Measurements from ENCODE around the gene ZNF208.
"Not testable (repeated sequence)": the region's sequence is repeated elsewhere in the genome, so short reads cannot be mapped to it uniquely, and the experiment has no call there.

ZNF208 gene

DNA sequence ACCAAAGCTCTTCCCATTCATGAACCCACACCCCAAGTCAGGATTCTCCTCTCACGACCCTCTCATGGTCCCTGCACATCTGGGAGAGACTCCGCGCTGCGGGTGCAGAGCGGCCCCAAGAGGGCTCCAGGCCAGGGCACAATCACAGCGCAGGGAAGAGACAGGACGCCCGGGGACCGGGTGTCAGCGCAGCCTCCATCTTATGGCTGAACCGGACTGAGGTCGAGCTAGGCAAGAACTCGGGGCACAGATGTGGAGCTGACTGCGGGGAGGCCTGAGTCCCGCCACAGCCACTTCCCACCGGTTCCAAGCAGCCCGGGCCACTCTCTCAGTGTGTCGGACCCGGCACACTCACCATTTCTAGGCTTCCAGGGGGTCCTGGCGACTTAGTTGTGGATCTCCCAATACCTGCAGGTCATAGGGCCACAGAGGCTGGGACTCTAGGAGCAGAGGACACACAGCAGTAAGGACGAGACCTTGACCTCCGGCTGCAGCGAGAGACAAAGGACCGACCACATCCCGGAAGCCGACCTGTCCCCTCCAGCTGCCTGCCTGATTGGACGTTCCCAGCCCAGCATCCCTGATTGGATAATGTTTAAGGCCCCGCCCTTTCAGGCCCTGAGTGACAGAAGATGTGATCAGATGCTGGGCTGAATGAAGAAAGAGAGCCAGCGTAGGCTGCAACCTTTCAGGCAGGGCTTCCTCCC lies at the start of gene ZNF208:
Gene ZNF208 (minus strand): TSS at position 507 of the 707 bp plus-strand sequence. CDS start 149 bp downstream, at position 358.
- not testable (repeated sequence) for DNase-seq (ENCODE audit: low spot score)

DNA sequence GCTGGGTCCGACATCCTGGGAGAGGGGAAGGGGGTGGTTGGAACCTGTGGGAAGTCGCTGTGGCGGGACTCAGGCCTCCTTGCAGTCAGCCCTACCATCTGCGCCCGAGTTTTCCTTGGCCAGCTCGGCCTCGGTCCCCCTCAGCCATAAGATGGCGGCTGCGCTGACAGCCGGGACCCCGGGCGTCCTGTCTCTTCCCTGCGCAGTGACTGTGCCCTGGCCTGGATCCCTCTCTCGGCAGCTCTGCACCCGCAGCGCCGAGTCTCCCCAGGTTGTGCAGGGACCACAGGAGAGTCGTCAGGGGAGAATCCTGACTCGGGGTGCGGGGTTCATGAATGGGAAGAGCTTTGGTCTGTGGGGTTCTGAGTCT lies 41.9 kb upstream of the ZNF208 start:
- DNase-seq (ENCODE audit: low spot score) = no peak

DNA sequence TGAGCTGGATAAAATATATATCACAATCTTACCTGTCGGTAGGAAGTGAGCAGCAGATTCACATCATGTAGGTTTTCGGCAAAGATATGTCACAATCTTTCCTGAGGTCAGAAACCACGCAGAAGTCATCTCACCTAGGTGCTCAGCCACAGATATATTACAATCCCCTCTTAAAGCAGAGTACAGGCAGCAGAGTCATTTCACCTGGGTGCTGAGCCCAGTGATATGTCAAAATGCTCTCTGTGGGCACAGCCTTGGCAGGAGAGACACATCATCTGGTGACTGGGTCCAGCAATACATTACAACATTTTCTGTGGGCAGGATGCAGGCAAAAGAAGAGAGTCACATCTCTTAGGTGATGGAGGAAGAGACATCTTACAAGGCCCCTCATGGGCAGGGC lies 30.4 kb upstream of the ZNF208 start:
- not testable (repeated sequence) for DNase-seq (ENCODE audit: low spot score)

DNA sequence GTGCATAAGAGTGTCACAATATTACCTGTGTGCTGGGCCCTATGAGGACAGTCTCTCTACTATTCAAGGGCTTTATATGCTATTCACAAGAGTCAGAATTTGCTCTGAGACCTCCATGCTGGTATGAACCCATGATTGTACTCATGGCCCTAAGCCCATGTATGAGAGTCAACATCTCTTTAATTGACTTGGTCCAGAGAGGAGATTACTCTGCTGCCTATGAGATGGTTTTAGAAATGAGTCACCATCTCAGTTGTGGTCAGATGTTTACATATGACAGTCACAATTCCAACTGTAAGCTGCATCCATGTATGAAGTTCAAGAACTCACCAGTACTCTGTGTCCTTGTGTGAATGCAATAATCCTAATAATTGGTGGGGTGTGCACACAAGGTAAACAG lies 19.9 kb upstream of the ZNF208 start:
- no peak for DNase-seq (ENCODE audit: low spot score)

DNA sequence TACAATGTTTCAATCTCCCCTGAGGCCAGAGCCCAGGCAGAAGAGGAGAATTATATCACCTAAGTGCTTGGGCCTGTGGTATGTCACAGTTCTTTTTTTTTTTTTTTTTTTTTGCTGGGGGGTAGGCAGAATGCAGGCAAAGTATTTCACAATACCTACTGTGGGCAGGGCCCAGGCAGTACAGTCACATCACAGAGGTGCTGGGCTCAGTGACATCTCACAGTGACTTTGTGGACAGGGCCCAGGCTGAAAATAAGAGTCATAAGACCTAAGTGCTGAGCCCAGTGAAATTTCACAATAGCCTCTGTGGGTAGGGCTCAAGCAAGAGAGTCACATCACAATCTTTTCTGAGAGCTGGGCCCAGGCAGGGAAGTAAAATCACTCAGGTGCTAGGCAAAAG lies 15.9 kb upstream of the ZNF208 start:
- DNase-seq (ENCODE audit: low spot score) = no peak

DNA sequence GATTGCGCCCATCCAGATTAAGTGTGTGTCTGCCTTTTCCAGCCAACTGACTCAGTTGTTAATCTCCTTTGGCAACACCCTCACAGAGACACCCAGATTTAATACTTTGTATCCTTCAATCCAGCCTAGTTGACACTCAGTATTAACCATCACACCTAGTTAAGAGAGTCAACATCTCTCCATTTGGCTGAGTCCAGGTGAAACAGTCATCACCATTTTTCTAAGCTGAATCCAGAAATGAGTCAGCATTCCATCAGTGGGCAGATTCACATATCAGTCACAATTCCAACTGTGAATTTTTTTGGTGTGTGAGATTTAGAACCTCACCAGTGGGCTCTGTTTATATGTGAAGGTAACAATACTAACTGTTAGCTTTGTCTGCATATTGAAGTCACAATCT lies 14.8 kb upstream of the ZNF208 start:
- DNase-seq (ENCODE audit: low spot score) = not testable (repeated sequence)

DNA sequence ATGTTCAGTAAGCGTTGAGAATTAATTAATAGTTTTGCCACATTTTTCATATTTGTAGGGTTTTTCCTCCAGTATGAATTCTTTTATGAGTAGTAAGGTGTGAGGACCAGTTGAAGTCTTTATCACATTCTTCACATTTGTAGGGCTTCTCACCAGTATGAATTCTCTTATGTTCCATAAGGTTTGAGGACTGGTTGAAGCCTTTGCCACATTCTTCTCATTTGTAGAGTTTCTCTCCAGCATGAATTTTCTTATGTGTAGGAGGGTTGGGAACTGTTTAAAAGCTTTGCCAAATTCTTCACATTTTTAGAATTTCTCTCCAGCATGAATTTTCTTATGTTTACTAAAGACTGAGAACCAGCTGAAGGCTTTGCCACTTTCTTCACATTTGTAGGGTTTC lies 40.3 kb downstream of the ZNF208 start:
- DNase-seq (ENCODE audit: low spot score) = no peak

DNA sequence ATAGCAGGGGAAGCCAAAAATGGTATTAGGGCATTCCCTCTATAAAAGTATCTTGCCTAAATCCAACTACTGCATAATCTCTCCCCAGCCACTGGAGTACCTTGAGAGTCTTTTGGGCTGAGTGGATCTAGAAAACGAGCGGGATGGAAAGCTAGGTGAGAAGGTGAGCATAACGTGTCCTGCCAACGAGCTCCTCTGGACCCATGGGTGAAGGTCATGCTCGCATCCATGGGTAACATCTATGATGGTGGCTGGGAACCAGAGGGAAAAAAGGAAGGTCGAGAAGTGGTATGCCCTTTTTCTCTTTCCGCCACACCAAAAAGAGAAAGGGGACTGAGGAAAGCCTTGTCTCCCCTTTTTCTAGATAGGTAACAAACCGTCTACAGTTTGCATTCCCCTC lies 63.0 kb downstream of the ZNF208 start:
- DNase-seq (ENCODE audit: low spot score) = no peak

DNA sequence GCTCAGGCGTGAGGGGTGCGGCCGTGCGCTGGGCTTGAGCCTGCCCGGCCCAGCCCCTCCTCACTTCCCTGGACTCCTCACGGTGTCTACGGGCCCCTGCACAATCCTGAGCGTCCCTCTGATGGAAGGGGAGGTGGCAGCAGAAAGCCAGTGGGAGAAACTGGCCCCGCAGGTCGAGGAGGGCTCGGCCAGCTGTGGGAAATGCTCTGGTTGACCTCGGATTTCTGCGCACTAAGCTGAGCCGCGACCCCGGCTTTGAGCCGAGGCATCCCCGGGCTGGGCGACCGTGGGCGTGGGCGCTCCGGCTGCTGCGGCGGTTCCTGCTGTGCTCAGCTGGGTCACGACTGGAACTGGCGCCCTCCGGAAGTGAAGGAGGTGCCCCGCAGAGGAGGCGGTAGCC lies 70.1 kb downstream of the ZNF208 start:
- DNase-seq (ENCODE audit: low spot score) = no peak

DNA sequence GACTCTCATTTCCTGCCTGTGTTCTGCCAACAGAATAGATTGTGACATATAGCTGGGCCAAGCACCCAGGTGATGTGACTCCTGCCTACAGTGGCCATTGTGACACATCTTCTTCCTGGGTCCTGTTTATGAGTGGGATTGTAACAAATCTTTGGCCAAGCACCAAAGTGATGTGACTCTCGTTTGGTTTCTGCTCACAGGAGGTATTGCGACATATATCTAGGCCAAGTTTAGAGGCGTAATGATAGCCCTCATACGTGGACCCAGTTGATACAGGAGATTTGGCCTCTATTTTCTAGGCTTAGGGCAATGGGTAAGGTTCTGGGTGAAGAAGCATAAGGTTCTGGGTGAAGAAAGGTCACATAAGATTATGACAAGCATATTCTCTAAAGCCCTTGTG lies 76.2 kb downstream of the ZNF208 start:
- no peak for DNase-seq (ENCODE audit: low spot score)

DNA sequence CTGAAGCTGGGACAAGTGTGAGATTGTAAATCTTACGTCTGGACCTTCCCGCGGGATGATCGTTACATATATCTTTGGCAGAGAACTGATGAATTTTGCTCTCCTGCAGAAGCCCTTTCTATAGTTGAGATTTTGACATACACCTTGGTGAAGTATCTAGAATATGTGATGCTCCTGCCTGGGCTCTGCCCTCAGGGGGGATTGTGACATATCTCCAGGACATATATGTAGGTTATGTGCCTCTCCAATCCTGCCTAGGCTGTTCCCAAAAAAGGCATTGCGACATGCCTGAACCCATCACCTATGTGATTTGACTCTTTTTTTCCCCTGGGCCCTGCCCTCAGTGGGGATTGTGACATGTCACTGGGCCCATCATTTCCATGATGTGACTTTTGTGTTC lies 76.6 kb downstream of the ZNF208 start:
- no peak for DNase-seq (ENCODE audit: low spot score)

DNA sequence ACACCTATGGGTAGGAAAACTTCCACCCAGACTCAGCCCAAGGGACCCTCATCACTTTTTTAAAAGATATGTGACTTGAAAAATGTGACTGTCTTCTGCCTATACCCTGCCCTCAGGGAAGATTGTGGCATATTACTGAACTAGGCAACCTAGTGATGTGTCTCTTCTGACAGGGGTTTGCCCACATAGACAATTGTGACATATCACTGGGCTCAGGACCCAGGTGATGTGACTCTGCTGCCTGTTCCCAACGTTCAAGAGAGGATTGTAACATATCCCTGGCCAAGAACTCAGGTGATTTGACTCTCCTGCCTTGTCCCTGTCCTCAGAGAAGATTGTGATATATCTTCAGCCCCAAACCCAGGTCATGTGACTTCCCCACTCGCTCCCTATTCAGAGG lies 88.5 kb downstream of the ZNF208 start:
- no peak for DNase-seq (ENCODE audit: low spot score)

DNA sequence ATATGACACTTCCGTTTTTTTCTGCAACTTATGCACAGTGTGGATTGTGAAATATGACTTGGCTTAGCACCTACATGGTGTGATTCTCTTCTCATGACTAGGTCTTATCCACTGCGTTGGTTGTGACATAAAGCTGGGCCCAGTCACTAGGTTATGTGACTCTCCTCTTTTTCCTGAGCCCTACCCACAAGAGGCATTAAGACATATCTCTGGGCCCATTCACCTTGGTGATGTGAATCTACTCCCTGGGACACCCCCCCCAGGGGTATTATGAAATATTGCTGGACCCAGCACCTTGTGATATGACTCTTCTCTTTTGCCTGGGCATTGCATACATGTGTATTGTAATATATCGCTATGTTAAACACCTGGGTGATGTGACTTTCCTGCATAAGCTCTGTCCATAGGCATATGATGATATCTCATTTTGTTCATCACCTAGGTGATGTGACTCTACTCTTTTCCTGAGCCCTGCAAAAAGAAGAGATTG lies 89.0 kb downstream of the ZNF208 start:
- no peak for DNase-seq (ENCODE audit: low spot score)

DNA sequence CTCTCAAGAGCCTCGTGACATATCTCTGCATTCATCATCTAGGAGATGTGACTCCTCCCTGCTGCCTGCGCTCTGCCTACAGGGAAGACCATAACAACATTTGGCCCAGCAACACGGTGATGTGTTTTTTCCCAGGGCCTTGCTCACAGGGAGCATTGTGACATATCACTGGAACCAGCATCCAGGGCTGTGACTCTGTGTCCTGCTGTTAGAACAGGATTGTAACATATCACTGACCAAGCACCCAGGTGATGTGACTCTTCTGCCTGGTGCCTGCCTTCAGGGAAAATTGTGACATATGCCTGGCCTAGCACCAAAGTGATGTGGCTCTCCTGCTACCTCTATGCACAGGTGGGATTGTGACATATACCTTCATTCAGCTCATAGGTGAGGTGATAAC lies 95.3 kb downstream of the ZNF208 start:
- no peak for DNase-seq (ENCODE audit: low spot score)

DNA sequence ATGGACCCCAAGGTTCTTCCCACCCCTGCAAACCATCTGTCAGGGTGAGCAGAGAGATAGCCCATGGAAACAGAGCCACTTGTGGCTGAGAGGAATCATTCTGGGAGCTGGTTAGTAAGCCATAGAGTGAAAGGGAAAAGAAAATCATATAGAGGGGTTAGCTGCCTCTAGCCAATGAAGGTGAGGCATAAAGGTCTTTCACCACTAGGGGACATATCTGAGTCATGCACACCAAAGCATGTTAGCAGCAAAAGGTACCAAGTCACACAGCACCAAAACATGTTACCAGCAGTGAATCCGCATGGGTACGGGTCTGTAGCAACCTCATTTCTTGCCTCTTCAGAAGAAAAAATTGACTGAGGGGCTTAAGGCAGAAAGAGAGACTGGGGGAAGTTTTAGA lies 98.1 kb downstream of the ZNF208 start:
- DNase-seq (ENCODE audit: low spot score) = no peak

DNA sequence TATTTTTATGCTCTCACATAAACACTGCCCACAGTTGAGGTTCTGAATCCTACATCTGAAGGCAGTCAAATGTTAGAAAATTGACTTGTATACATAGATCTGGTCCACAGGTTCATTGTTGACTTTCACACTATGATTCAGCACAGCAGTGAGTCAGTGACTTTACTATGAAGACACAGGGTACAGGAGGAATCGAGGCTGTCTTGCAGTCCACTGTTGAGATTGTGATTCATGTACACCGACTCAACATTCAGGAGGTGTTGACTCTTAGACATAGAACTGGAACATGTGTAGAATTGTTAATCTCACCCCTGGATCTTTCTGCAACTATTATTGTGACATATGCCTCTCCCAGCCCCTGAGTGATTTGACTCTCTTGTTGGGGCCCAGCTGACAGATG lies 100.4 kb downstream of the ZNF208 start:
- DNase-seq (ENCODE audit: low spot score) = no peak

DNA sequence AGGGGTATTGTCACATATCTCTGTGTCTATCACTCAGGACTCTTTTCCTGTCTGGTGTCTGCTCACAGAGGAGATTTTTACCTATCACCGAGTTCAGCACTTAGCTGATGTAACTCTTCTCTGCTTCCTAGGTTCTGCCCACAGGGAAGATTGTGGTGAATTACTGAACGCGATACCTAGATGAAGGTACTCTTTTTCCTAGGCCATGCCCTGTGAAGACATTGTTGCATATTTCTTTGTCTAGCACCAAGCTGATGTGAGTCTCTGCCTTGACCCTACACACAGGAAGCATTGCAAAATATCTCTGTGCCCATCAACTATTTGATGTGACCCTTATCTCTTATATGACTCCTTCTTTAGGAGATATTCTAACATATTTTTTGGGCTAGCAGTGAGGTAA lies 102.7 kb downstream of the ZNF208 start:
- DNase-seq (ENCODE audit: low spot score) = no peak

DNA sequence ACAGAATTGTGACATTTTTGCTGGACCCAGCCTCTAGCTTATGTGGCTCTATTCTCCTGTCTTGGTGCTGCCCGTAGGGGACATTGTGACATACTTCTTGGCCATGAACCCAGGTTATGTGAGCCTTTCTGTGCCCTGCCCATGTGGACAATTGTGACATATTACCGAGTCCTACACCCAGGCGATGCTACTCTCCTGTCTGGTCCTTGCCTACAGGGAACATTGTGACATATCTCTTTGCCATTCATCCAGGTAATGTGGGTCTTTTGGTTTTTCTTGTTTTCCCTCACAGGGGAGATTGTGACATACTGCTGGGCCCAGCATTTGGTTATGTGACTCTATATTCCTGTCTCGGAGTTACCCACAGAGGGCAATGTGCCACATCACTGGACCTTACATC lies 103.2 kb downstream of the ZNF208 start:
- no peak for DNase-seq (ENCODE audit: low spot score)

DNA sequence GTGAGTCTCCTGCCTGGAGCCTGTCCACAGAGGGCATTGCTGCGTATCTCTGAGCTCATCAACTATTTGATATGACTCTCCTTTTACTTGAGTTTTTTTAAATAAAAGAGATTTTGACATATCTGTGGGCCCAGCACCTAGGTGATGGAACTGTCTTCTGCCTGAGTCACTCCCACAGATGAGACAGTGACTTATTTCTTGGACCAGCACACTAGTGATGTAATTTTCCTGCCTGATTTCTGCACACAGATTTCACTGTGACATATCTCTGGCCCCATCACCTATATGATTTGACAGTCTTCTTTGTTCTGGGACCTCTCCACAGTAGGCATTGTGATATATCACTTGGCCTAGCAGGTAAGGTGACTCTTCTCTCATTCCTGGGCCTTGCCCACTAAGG lies 108.2 kb downstream of the ZNF208 start:
- no peak for DNase-seq (ENCODE audit: low spot score)

DNA sequence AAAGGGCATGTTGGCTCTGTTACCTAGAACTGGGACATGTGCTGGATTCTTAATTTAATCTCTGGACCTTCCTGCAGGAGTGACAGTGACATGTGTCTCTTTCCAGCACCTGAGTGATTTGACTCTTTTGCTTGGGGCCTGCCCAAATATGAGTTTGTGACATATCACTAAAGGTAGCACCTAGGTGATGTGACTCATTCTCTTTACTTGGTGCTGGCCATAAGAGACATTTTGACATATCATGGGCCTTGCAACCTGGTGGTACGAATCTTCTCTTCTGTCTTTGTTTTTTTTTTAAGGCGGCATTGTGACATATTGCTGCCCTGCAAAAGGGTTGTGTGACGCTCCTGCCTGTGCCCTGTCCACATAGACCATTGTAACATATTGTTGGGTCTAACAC lies 108.9 kb downstream of the ZNF208 start:
- no peak for DNase-seq (ENCODE audit: low spot score)

DNA sequence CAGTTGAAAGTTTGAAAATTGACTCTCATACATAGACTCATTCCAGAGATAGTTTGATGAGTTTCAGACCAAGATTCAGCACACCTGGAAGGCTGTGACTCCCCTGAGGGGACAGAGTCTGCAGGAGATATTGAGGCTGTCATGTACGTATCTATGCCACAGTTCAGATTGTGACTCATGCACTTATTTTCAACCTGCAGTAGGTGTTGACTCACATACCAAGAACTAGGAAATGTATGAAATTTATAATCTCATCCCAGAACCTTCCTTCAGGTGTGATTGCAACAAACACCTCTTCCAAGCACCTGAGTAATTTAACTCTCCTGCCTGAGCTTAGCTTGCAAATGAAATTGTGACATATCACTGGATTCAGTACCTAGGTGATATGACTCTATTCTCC lies 110.3 kb downstream of the ZNF208 start:
- no peak for DNase-seq (ENCODE audit: low spot score)

DNA sequence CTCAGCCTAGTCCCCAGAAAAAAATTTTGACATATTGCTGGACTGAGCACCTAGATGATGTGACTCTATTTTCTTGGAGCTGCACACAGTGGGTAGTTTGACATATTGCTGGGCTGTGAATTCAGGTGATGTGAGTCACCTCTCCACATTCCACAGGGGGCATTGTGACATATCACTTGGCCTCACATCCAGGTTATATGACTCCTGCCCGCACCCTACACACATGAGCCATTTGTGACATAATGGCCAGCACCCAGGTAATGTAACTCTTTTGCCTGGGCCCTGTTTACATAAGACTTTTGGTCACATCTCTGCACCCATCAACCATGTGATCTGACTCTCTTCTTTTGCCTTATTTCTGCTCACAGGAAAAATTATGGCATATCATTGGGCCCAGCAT lies 119.7 kb downstream of the ZNF208 start:
- no peak for DNase-seq (ENCODE audit: low spot score)

DNA sequence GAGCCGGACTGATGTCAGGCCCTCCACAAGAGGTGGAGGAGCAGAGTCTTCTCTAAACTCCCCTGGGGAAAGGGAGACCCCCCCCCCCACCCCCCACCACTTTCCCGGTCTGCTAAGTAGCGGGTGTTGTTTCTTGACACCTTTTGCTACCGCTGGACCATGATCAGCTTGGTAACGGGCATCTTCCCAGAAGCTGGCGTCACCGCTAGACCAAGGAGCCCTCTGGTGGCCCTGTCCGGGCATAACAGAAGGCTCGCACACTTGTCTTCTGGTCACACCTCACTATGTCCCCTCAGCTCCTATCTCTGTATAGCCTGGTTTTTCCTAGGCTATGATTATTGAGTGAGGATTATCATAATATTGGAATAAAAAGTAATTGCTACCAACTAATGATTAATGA lies 120.7 kb downstream of the ZNF208 start:
- DNase-seq (ENCODE audit: low spot score) = not testable (repeated sequence)

DNA sequence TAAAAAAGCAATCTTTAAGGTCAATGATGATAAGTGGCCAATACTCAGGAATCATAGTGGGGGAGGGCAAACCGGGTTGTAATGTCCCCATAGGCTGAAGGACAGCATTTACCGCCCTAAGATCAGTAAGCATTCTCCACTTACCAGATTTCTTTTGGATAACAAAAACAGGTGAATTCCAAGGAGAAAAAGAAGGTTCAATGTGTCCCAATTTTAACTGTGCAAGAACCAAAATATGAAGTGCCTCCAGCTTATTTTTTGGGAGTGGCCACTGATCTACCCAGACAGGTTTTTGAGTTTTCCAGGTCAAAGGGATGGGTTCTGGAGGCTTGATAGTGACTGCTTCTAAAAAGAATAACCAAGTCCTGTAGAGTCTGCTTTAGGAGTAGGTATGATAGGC lies 125.2 kb downstream of the ZNF208 start:
- DNase-seq (ENCODE audit: low spot score) = not testable (repeated sequence)

Measured in COLO829 (cell line).